Left ventricle myocardium superior (tissue), 1 donor: ENCODE data around the gene SGCB. TPM values are rescaled to one million over a fixed set of nuclear protein-coding genes. Genes with fewer than 3 reads are reported as not detected.
"Not testable (repeated sequence)": the region's sequence is repeated elsewhere in the genome, so short reads cannot be mapped to it uniquely, and the experiment has no call there.

Experiments used
- ATAC-seq: fragments of 200-7000 bp; cut with Tn5 transposase; one replicate; pipeline ENCODE4 v1.9.1; 2020; ENCODE audit warnings: mild to moderate bottlenecking, moderate library complexity
- DNase-seq: peaks from one replicate; pipeline ENCODE4 v3.0.0-alpha.2; 2020
- intact Hi-C: fragments of 100-400 bp; cut with micrococcal nuclease; formaldehyde crosslinking; loops from one replicate; pipeline ENCODE4 v1.11.0; 2022
- long read RNA-seq: library from polyadenylated mRNA; unstranded; transcript quantifications from one replicate; pipeline ENCODE4 v2.0.0, GENCODE V29; 2021
- total RNA-seq: library from RNA; stranded (reverse); fragmentation: NEBNext Ultra II Directional; extraction: Animal tissue kit (Norgen Biotek cat#: 25700); gene quantifications from one replicate; pipeline ENCODE4 v1.2.1, GENCODE V29; 2021
- donor health status: DM: no; HTN: yes; CAD: no; lungs with severe emphysema.

Gene SGCB, protein sequence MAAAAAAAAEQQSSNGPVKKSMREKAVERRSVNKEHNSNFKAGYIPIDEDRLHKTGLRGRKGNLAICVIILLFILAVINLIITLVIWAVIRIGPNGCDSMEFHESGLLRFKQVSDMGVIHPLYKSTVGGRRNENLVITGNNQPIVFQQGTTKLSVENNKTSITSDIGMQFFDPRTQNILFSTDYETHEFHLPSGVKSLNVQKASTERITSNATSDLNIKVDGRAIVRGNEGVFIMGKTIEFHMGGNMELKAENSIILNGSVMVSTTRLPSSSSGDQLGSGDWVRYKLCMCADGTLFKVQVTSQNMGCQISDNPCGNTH
- 80.4 TPM for total RNA-seq
- long read RNA-seq, full-length matches to known transcripts, result 256 of 307 reads
- long read RNA-seq, partial matches to known transcripts, result 15 of 307 reads
- long read RNA-seq, other reads (novel, unspliced or antisense), result 36 of 307 reads

DNA sequence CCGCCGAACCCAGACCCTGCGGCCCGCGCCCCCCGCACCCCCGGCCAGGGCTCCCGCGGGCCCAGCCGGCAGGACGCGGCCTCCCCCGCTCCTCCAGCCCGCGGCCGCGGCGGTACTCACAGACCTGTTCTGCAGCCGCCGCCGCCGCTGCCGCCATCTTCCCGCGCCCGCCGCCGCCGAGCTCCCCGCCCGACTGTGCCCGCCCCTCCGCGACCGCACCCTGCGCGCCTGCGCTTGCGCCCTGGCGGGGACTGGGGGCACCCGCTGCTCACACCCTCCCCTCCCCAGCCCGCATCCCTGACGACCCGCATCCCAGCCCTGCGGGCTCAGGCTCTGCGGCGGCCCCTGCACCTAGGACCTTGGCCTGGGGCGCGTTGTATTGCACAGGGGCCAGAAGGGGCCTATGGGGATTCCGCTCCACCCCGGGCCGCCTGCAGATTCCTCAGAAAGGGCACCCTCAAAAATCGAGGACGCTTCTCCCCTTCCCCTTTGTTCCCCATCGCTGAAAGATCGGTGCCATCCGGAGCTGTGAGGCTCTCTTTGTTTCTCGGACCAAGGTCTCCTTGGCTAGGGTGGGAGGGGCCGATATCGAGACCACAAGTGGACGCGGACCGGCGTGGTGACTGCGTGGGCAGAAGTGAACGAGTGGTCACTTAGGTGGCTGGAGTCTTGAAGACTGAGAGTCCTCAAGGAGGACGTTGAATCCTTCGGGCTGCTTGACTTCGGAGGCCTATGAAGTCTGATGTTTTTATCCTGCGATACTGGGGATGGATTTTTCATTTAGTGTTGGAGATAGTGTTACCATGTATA, at the start of gene SGCB:
TSS of gene SGCB (minus strand) at position 197 of the 810 bp plus-strand sequence. CDS start at position 157, 40 bp downstream.
- peak; percentile 95 for ATAC-seq
- intact Hi-C loops, result no loop called here
- peak; percentile 87 for DNase-seq

DNA sequence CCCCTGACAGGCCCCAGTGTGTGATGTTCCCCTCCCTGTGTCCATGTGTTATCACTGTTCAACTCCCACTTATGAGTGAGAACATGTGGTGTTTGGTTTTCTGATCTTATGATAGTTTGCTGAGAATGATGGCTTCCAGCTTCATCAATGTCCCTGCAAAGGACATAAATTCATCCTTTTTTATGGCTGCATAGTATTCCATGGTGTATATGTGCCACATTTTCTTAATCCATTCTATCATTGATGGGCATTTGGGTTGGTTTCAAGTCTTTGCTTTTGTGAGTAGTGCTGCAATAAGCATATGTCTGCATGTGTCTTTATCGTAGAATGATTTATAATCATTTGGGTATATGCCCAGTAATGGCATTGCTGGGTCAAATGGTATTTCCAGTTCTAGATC, 48.3 kb upstream of the SGCB start:
- DNase-seq, ATAC-seq, intact Hi-C loops: not testable (repeated sequence)

DNA sequence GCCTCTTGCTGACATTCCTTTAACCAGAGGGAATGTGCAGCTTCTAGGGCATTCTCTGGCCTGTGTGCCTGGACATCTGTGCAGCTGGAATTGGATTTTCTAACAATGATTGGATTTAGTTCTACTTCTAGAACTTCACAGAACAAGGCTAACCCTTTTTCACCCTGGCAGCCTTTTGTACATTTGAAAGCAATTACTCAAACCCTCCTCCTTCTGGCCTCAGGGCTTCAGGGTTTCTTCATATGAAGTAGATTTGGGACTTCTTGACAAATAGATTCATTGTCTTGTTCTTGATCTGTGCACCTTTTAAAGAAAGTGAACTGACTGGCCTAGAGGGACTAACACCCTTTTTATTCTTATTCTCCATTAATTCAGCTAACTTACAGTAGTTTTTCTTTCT, 43.1 kb upstream of the SGCB start:
- no peak for ATAC-seq
- intact Hi-C loops, result no loop called here
- DNase-seq, result no peak

DNA sequence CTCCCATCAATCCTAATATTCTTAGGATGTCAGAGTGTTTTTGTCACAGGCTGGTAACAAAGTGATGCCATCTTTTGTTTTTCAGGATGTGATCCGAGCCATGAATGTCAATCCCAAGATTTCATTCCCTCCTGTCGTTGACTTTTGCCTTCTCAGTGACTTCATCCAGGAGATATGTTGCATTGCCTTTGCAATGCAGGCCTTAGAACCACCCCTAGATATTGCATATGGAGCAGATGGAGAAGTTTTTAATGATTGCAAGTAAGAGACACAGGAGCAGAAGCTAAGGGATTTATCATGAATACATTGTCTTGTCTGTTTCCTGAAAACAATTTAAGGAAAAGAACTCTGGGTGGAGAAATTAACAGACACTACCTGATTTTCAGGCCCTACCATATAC, 41.6 kb upstream of the SGCB start:
- DNase-seq, result no peak
- intact Hi-C loops, result no loop called here
- no peak for ATAC-seq

DNA sequence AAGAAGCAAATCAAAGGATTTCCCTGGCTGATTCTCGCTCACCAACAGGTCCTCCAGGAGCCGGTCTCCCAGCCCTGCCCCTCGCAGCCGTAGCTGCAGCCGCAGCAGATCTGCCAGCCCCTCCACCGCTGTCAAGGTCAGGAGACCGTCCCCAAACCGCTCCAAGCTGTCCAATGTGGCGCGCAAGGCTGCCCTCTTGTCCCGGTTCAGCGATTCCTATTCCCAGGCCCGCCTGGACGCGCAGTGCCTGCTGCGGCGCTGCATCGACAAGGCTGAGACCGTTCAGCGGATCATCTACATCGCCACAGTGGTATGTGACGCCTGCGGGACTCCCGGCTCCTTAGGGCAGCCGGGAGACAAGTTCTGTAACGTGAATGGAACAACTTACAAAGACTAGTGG, 38.6 kb upstream of the SGCB start:
- intact Hi-C loops, result no loop called here
- DNase-seq, result peak; percentile 38
- peak; percentile 57 for ATAC-seq

DNA sequence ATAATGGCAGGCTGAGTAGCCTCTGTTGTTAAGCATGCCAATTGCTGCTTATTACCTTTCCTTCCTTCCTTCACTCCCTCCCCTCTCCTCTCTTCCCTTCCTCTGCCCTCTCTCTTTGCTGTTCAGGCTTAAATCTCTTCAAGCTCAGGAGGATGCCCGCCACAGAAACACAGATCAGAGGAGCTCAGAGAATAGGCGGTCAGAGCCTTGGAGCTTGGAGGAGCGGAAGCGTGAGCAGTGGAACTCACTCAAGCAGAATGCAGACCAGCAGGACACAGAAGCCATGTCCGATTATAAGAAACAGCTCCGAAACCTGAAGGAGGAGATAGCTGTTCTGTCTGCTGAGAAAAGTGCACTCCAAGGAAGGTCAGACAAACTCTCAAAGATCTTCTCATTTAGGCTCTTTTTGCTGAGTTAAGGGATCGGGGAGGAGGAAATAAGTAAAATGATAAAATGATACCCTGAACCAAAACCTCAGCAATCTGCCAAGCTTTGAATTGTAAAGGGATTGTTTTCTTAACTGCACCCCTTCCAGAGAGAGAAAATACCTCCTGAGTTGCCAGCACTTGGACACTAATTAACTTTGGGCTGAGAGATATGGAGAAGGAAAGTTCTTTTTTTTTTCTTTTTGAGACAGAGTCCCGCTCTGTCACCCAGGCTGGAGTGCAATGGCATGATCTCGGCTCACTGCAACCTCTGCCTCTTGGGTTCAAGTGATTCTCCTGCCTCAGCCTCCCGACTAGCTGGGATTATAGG, 33.9 kb upstream of the SGCB start:
- intact Hi-C loops, result no loop called here
- ATAC-seq (no peak), DNase-seq (no peak)

DNA sequence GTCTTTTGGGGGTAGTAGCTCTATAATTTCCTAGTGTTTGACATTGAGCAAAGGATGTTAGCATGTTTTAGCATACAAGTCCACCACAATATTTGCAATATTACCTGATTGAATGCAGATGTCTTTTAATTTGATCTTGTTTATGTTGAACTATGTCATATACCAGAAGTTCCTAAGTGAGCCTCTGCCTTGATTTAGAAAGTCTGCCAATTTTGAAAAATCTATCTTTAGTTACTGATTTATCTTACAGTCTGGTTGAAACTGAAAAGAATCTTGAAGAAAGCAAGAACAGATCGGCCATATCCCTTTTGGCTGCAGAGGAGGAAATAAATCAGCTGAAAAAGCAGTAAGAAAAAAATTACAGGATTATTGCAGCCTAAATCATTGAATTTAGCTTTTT, 31.5 kb upstream of the SGCB start:
- intact Hi-C loops, result no loop called here
- ATAC-seq, result no peak

DNA sequence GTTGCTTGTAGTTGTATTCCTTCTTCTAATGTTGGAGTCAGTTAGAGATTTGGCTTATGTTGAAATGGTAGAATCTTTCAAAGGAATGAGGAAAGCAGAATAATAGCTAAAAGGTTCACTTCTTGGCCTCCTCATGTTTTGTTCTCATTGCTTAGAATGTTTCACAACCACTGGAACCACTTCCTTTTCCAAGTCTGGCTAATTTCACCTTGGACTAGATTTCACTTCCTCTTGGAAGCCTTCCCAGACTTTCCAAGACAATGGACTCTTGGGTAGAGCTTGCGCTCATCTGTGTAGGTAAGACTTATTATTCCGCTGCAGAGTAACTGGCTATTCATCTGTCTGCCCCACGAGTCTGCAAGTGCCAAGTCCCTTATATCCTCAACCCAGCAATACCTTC, 21.3 kb upstream of the SGCB start:
- no peak for DNase-seq
- peak; percentile 72 for ATAC-seq
- intact Hi-C loops, result no loop called here

More for the DNA sequence above, 31.5 kb upstream of the SGCB start:
- no peak for DNase-seq

DNA sequence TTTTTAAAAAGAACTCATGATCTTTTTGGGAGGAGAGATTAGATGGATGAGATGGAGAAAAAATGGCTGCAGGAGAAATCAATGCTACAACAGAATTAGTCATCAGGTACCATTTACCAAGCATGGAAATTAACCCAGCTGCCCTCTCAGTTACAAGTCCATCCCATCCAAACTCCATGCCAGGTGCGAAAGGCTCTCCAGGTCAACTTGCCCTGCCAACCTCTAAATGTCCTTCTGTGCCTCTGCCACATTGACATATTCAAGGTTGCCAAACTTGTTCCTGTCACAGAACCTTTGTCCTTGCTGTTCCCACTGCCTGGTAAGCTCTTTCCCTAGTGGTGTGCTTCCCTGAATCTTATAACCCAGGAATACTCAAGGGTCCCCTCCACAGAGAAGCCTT, 20.2 kb upstream of the SGCB start:
- no peak for ATAC-seq
- intact Hi-C loops, result no loop called here
- no peak for DNase-seq

DNA sequence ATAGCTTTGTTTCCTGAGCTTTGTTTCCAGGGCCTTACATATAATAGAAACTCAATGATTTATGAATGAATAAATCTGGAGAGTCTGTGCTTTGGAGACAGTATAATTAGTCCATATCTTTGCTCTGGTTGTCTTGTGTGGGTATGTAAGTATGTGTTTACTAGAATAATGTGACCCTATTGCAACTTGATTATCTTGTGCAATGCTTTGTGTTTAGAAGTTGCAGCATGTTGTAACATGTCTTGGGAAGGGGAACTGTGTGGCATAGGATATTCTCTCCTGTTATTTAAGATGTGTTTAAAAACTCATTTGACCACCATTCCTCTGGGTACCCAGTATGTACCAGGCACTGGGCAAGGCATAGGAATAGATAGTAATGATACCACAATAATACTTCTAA, 19.1 kb upstream of the SGCB start:
- DNase-seq (no peak), ATAC-seq (no peak)
- intact Hi-C loops, result no loop called here

DNA sequence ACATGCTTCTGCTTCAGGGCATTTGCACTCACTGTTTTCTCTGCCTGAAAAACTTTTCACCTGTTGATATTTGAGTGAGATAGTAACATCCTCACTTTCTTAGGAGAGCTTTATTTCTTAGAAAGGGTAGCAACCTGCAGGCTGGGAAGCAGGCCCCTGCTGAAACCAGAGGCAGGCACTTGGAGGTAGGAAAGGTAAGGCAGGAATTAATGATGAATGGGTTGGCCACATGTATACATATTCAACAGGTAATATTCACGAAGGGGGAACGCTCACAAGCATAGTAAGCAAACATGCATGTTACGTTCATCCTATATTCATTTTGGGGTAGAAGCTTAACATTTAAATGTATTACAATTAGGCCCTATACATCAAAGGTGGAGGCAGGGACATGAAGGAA, 16.2 kb upstream of the SGCB start:
- ATAC-seq (no peak), DNase-seq (no peak)
- intact Hi-C loops, result no loop called here

DNA sequence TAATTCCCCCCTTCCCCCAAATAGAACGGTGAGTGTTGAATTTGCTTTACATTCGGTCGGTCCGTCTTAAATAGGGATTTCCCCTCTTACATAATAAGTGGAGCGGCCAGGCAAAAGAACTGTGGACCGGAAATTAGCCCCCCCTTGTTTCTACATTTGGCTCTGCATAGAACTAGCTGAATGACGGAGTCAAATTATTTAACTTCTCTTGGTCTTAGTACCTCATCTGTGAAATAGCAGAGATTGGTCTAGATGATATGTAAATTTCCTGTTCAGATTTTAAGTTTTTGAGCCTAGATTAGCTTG, 14.3 kb upstream of the SGCB start:
- DNase-seq (no peak), ATAC-seq (peak; percentile 57)
- intact Hi-C loops, result no loop called here

DNA sequence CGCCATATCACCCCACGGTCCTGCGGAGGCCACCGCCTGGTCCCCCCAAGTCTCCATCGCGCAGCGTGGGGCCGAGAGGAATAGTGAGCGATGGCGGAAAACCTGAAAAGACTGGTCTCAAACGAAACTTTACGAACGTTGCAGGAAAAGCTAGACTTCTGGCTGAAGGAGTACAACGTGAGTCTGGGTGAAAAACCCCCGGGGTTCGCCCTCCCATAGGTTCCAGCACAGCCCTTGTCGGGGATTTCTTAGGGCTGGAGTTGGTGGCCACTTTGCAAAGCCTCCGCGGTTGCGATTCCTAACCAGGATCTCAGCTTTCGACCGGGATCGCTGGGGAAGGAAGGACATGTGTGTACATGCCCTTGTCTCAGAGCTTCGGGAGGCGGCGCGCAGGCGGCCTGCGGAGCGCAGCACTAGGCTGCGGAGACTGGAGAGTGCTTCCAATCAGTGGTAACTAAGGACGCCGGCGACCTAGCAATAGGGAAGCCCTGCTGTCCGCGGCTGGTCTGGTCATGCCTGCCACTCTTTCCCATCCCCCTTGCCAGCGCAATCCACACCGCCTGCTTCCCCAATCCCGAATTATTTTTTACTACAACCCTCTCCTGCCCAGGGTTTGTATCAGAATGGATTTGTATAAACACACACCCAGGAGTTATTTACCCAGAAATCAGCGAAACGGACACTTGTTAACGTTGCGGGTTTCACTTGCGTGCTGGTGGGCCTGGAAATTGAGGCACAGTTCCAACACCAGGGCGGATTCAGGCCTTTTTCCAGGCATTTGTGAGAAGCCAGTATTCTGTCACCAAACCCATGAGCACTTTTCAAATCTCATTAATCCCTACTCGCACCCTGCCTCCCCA, 13.7 kb upstream of the SGCB start:
- ATAC-seq (peak; percentile 96), DNase-seq (peak; percentile 82)
- intact Hi-C loops, result no loop called here

DNA sequence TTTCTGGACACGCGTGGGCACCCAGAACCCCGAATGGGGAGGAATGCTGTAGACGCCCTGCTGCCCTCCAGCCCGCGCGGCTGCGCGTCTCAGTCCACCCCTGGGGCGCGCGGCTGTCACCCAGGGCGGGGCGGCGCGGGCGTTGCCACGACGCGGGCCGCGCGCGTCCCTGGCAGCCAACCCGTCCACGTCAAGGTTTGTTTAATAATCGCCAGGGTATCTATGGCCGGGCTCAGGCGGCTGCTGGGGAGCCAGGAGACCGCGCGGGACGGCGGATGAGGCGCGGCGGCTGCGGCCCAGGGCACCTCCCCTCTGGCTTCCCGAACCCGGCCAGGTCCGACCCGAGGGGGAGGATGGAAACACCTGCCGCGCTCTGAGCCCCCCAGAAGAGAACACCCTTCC, 13.1 kb upstream of the SGCB start, which contains the start of gene SPATA18:
TSS of gene SPATA18 (plus strand) at position 92 of the 402 bp plus-strand sequence. CDS start 401 bp downstream, outside the sequence.
- ATAC-seq (peak; percentile 86), DNase-seq (peak; percentile 61)
- intact Hi-C loops, result no loop called here

DNA sequence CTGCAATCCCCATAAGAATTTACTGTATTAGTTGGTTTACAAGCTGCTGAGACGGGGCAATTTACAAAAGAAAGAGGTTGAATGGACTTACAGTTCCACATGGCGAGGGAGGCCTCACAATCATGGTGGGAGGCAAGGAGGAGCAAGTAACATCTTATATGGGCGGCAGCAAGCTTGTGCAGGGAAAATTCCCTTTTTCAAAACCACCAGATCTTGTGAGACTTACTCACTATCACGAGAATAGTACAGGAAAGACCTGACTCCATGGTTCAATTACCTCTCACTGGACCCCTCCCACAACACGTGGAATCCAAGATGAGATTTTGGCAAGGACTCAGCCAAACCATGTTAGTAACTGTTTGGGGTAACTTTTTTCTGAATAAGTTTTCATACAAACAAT, 11.2 kb upstream of the SGCB start:
- intact Hi-C loops, result no loop called here
- DNase-seq, result no peak
- ATAC-seq, result no peak

DNA sequence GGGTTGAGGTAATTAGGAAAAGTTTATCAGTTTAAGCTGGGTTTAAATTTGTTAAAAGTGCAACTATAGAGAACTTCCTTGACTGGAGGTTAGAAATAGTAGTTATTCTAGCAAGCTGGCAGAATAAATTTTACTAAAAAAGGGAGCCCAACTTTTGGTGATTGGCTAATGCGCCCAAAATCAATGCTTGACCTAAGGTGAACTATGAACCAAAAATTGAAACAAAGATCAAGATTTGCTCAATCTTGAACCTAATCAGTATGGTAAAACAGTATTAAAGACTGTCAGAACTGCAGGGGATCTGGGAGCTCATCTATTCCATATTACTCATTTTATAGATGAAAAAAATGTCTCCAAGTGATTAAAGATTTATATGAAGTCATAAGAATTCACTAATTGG, 6.9 kb upstream of the SGCB start:
- DNase-seq (no peak), ATAC-seq (no peak)
- intact Hi-C loops, result no loop called here

DNA sequence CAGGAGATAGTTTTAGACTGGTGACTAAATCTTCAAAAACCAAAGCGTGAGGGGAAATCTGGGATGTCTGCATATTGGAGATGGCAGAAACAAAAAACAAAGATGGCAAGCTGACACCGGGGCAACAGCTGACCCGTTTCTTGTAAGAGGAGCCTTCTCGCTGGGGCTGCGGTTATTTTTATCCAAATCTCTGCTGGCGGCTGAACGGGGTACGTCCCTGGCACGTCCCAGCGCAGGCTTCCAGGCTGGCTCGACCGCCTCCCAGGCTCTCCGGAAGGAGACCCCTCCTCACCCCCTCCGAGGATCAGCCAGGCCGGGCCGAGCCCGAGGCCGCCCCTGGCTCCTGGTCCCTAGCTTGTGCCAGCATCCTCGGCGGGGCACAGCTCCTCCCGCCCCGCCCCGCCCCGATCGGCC, 403 bp downstream of the SGCB start:
- peak; percentile 60 for DNase-seq
- intact Hi-C loops, result no loop called here

DNA sequence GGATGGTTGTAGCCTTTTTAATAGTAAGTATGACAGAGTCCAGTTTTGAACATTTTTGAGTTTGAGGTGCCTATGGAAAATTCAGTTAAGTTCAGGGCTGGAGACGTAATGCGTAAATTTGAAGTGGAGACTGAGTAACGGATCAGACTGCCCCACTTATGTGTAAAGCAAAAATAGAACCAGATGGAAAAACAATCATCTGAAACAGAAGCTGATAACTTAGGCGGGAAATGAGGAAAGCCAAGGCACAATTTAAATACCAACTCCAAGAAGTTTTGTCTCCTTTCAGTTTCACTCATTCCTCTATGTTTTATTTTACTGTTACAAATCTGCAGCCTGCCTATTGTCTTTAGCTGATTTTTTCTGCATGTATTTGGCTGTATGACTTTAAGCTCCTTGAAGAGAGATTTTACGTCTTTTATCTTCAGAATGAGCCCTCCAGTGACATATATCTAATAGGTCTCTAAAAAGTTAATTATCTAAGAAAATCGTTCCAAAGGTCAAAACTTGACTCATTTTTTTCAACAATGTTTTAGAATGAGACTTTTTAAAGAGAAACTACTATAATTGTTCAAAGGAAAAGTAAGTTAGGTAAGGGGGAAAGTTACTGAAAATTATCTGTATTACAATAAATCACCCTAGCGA, 1.1 kb downstream of the SGCB start:
- no peak for DNase-seq
- peak; percentile 51 for ATAC-seq
- intact Hi-C loops, result no loop called here

More for the DNA sequence above, 403 bp downstream of the SGCB start:
- ATAC-seq, result peak; percentile 80
